Type B pancreatic cell (in vitro differentiated cells): ENCODE measurements around the gene UBE4B. TPM values are rescaled to one million over a fixed set of nuclear protein-coding genes. Genes with fewer than 3 reads are reported as not detected.

Experiments used
- DNase-seq: peaks from one replicate; pipeline ENCODE4 v3.0.0; 2021; ENCODE audit warnings: mixed read lengths; ENCODE audit not compliant: unreplicated experiment; ENCODE audit errors: extremely low spot score
- H3K27ac Mint-ChIP-seq: 2 replicates; pipeline ENCODE4 v1.8.0; 2021; ENCODE audit warnings: mild to moderate bottlenecking, mixed read lengths
- H3K27me3 Mint-ChIP-seq: 2 replicates; pipeline ENCODE4 v1.8.0; 2021; ENCODE audit warnings: mixed read lengths
- H3K36me3 Mint-ChIP-seq: 2 replicates; pipeline ENCODE4 v1.8.0; 2021; ENCODE audit warnings: mixed read lengths
- H3K4me1 Mint-ChIP-seq: one replicate; pipeline ENCODE4 v1.8.0; 2021; ENCODE audit warnings: mixed read lengths; ENCODE audit not compliant: unreplicated experiment
- H3K4me3 Mint-ChIP-seq: 2 replicates; pipeline ENCODE4 v1.8.0; 2021; ENCODE audit warnings: mild to moderate bottlenecking, mixed read lengths
- H3K9me3 Mint-ChIP-seq: 2 replicates; pipeline ENCODE4 v1.8.0; 2021; ENCODE audit warnings: mixed read lengths
- total RNA-seq: library from RNA; stranded (reverse); gene quantifications from 2 replicates; pipeline ENCODE4 v1.2.1, GENCODE V29; 2021; ENCODE audit warnings: low replicate concordance
- TF ChIP-seq, protein P1 (sequence below): fragments of 200-600 bp; sonication (generic); conservative IDR thresholded peaks from 2 replicates; pipeline ENCODE4 v1.5.0; 2021; ENCODE audit warnings: antibody characterized with exemption, mild to moderate bottlenecking

The UBE4B gene
- total RNA-seq, 1 donor from 2014 or later, result 55.1 TPM

DNA sequence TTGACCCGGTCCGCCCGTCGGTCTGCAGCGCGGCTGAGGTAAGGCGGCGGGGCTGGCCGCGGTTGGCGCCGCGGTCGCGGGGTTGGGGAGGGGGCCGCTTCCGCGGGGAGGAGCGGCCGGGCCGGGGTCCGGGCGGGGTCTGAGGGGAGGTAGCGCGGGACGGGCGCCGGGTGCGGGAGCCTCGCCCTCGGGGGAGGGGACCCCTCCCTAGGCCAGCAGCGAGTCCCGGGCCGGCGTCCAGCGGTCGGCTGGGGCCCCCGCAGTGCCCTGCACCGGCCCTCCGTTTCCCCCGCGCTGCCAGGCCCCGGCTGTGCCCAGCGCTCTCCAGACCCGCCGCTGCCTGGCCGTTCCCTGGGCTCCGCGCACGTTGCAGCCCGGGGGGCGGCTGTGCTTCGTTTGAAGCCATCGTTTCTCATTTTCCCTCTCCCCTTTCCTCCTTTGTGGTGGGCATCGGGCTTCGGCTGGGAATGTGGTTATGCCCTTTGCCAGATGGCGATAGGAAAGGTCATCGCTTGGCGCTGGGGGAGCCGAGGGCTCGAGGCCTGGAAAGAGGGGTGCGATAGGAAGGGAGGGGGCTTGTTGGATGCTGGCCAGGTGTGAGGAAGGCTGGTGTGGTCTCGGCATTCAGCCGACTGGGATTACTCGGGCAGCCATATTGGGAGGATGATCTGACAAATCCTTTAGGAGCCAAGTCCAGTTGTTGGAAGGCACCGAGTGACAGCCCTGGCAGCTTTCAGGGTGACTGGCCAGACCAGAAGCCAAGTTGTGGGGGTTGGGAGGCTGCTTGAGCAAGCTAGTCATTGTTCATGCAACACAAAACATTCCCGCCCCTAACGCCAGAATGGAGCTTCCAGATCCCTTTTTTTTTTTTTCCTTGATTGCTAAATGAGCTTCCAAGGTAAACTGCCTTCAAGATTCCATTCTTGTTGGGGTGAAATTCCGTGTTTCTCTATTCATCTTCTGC, 178.4 kb downstream of the UBE4B start:
- TF ChIP-seq, protein P1, sequence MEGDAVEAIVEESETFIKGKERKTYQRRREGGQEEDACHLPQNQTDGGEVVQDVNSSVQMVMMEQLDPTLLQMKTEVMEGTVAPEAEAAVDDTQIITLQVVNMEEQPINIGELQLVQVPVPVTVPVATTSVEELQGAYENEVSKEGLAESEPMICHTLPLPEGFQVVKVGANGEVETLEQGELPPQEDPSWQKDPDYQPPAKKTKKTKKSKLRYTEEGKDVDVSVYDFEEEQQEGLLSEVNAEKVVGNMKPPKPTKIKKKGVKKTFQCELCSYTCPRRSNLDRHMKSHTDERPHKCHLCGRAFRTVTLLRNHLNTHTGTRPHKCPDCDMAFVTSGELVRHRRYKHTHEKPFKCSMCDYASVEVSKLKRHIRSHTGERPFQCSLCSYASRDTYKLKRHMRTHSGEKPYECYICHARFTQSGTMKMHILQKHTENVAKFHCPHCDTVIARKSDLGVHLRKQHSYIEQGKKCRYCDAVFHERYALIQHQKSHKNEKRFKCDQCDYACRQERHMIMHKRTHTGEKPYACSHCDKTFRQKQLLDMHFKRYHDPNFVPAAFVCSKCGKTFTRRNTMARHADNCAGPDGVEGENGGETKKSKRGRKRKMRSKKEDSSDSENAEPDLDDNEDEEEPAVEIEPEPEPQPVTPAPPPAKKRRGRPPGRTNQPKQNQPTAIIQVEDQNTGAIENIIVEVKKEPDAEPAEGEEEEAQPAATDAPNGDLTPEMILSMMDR, result no peak
- H3K4me3 Mint-ChIP-seq, result peak overlapping the region; percentile 96
- H3K4me1 Mint-ChIP-seq, result peaks cover 33% of the 10 kb centered on the region
- no peaks in the 10 kb centered on the region for H3K9me3 Mint-ChIP-seq
- H3K27ac Mint-ChIP-seq, result peak overlapping the region; percentile 97
- H3K36me3 Mint-ChIP-seq, result no peaks in the 10 kb centered on the region
- no peaks in the 10 kb centered on the region for H3K27me3 Mint-ChIP-seq
- peak; percentile 71 for DNase-seq

DNA sequence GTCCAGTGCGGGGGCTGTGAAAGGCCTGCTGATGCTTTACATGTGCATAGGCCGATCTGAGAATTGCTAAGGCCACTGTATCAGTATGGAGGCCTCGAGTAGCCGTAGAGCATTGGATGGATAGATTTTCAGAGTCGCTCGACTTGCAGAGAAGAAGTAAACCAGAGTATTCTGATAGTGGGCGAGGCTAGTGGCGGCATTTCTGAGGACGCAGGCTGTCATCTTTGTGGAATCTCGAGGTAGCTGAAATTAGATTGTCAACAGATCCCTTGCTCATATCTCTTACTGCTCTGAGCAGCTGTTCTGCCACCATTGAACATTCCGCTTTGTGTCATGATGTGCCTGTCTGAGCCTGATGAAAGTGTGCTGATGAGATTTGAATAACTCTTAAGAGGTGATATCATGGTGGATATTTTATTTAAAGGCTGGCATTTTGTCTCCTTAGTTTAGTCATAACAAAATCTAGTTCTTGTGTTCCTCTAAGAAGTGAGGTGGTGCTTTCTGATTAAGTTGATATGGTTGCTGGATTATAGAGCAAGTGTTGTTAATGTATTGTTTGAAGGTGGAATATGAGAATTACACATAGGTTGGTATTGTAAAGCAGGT, 179.2 kb downstream of the UBE4B start:
- H3K36me3 Mint-ChIP-seq, result no peaks in the 10 kb centered on the region
- TF ChIP-seq, protein P1, result no peak
- no peak for DNase-seq
- H3K4me3 Mint-ChIP-seq, result peak overlapping the region; percentile 96
- H3K9me3 Mint-ChIP-seq, result no peaks in the 10 kb centered on the region
- peak overlapping the region; percentile 97 for H3K27ac Mint-ChIP-seq
- H3K4me1 Mint-ChIP-seq, result peaks cover 39% of the 10 kb centered on the region
- H3K27me3 Mint-ChIP-seq, result no peaks in the 10 kb centered on the region

DNA sequence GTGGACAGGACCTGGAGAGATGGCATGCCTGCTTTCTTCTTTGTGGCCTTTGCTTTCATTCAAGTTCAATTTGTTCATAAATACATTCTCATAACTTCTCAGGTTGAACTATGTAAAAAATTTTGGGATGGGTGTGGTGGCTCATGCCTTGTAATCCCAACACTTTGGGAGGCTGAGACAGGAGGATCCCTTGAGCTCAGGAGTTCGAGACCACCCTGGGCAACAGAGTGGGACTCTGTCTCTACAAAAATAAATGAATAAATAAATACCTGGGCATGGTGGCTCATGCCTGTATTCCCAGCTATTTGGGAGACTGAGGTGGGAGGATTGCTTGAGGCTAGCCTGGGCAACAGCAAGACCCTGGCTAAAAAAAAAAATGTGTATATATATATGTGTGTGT, 179.7 kb downstream of the UBE4B start:
- TF ChIP-seq, protein P1, result no peak
- H3K4me1 Mint-ChIP-seq, result peaks cover 40% of the 10 kb centered on the region
- H3K27ac Mint-ChIP-seq, result peak overlapping the region; percentile 97
- H3K4me3 Mint-ChIP-seq, result peak overlapping the region; percentile 96
- H3K9me3 Mint-ChIP-seq, result no peaks in the 10 kb centered on the region
- DNase-seq, result no peak
- no peaks in the 10 kb centered on the region for H3K36me3 Mint-ChIP-seq
- H3K27me3 Mint-ChIP-seq, result no peaks in the 10 kb centered on the region

DNA sequence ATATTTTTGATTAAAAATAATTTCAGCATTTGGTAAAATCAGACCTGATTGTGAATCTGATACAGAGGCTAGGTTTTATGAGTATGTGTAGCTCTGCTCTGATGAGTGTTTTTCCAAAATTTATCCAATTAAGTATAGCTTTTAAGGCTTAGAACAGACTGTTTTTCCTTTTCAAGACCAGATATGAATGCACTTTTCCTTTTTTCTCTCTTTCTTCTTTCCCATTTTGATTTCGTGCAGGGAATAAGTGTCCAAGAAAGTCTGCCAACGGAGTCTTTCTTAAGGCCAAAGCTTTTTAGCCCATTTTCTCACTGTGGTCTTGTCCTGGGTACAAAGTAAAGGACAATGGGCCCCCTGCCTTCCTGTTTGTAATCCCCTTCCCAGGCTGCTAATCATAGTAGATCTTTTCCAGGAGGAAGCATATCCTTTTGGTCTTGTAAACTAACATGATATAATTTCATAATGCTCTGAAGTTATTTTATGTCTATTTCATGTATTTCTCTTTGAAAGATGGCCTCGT, 180.5 kb downstream of the UBE4B start:
- Mint-ChIP-seq H3K4me1 (peaks cover 48% of the 10 kb centered on the region), H3K36me3 (no peaks in the 10 kb centered on the region), H3K9me3 (no peaks in the 10 kb centered on the region), H3K27ac (peak overlapping the region; percentile 70), H3K4me3 (peak overlapping the region; percentile 80), H3K27me3 (no peaks in the 10 kb centered on the region)
- DNase-seq, result no peak
- TF ChIP-seq, protein P1, result no peak

DNA sequence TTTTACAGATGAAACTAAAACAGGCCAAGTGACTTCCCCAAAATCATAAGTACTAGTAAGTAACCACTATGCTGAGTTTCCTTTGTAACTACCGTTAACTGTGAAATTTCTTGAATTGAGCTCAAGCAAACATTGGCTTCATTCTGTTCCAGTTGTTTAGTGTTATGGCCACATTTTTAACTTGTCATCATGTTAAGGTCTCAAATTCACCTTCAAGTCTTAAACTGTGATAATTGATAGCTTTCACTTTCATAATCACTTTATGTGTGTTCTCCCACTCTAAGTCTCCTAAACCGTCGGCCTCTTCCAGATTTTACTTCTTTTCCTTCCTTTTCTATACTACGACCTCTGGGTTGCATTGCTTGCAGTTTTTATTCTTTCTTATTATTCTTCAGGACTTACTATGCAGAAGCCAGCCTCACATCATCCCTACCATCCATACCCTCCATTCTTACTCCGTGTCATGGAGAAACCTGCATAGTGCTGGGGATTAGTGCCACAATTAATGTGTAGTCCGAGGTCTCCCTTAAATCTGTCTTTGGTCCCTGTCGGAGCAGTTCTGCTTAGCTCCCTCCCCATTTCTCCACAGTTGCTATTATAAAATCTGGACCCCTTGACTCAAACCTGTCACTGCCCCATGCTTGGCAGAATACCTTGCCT, 183.5 kb downstream of the UBE4B start:
- TF ChIP-seq, protein P1, result no peak
- Mint-ChIP-seq H3K9me3 (no peaks in the 10 kb centered on the region), H3K36me3 (no peaks in the 10 kb centered on the region), H3K27ac (peak overlapping the region; percentile 6), H3K4me3 (no peak overlapping the region), H3K4me1 (peaks cover 40% of the 10 kb centered on the region), H3K27me3 (no peaks in the 10 kb centered on the region)
- DNase-seq, result no peak
